ENCODE results near the gene EVX1.

EVX1 gene

DNA sequence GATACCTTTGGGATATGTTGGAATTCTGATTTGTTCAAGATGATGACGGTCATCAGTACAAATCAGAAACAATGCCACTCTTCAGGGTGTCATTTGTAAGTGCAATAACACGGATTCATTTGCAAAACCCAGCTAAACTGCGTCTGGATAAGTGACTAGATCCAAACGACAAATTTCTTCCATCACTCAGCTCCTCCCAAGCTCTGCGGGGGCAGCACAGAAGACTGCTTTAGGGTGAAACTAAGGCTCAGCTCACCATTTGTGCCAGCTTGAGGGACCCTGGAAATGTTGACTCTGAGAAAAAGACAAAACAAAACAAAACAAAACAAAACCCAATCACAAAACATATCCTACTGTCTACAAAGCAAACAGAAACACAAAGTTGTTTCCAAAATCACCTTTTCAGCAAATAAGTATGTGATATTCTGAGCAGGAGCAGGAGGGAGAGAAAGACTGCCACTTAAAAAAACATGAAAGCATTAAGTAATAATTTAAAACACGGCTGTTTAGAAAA lies 8.0 kb downstream of the EVX1 start:
- DNase-seq, result no peak

DNA sequence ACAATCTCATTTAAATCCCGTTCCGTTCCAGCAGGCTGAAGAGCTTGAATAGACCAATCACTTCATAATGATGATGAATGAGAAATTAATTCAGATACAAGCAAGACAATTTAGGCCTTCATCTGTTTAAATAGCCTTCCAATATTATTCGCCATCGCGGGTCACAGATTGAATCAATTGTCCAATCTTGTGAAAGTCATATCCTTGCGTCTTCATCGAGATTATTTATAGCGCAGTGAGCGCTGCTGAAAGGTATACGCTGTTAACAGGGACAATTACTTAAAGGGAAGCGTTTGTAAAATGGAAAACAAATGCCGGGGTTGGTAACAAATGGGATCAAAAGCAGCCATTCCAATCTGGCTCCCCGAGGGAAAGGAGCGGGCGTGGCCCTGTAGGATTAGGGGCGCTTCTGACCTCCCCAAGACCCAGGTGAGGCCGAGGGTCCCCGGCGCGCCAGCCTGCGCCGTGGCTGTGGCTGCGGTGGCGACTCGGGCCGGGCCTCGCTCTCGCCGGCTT lies 8.6 kb downstream of the EVX1 start:
- no peak for DNase-seq

DNA sequence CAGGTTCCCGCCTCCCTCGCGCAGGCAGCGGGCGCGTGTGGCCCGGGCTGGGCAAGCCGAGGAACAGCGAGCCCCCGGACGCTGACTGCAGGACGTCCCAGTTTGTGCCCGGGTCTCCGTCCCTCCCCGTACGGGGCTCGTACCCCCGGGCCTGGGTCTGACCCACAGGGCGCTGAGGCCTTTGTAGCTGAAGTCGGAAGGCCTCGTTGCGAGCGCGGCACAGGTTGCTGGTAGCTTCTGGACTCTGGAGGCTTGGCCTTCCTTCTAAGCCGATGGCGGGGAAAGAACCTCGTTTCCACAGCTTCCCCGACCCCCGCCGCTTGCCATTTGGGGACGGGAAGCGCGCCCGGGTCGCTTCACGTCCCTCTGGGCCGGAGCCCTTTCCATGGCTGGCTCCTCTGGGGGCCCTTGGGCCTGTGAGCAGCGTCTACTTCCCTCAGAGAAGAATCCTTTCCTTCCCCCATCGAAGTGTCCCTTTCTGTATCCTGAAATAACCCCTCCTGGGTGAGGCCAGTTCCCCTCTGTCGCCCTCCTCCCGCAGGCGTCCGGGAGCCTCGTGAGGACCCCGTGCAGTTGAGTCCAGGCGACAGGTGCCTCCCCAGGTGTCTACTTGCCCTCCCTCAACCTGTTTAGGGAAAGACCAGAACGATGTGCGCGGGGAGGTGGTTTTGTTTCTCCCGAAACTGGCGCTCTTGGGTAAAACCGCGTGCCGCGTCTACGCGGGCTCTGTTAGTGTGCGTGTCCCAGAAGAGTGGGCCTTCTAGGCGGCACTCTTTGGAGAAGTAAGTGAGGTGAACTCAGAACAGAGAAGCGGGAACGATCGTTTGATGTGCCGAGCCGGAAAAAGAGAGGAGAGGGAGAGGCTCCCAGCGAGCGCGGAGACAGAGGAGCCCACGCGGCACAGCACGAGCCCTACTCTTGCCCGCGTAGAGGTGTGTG lies 9.3 kb downstream of the EVX1 start:
- DNase-seq, result no peak

DNA sequence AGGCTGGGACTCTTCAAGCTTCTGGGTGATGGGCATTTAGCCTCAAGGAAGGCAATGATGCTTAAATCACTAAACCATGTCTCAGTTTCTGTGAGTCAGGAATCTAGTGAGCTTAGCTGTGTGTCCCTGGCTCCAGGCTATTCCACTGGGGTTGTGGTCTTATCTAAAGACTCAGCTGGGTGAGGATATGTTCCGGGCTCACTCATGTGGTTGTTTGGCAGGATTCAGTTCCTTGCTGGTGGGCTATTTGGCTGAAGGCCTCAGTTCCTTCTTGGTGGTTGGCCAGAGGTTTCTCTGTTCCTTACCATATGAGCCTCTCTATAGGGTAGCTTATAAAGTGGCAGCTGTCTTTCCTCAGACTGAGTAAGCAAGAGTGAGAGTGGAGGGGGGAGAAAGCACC lies 12.0 kb downstream of the EVX1 start:
- DNase-seq, result no peak

DNA sequence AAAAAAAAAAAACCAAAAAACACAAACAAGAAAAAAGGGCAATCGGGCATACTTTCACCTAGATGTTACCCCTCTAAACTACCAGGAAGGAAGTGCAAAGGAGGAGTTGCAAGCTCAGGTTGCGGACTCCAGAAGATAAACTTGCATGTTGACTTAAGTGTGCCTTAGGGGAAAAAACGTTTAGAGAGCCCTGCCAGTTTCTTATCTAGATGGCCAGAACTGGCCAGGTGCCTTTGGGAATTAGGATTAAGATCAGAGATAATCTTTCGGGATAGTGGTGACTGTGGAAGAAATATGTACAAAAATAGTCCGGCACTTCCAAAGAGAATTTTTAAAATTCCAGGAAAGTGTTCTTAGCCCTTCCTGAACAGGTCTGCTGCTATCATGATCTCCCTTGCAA lies 17.6 kb downstream of the EVX1 start:
- DNase-seq, result no peak

DNA sequence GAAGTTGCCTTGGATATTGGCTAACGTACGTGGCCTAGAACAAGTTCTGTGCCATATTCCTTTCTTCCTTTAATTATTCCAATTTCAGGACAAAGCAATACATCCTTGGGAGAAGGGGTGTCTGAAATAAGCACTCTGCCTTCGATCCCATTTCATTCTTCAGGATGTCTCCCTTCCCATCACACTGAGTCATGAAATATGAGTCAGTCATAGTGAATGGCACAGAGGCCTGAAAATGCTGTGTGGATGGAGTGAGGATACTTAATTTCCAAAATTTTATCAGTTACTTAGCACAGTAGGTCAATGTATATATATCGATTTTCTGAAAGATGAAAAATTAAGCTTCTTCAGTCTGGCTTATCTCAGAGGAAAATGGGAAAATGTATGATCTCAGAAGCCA lies 19.5 kb downstream of the EVX1 start:
- no peak for DNase-seq

DNA sequence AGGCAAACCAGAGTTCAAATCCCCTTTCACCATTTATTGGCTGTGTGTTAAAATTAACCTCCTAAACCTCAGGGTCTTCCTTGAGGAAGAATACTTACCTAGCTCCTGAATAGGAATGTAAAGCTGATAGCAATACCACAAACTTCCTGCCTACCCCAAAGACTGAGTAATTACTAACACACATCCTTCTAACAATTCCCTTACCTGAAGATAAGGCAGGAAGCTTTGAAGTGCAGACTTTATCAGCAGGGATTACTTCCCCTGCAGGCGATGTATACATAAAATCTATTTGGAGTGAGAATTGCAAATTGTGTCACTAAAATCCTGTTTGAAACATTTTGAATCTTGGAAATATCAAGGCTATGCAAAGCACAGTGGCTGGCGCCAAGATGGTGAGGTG lies 21.2 kb downstream of the EVX1 start:
- DNase-seq, result no peak

DNA sequence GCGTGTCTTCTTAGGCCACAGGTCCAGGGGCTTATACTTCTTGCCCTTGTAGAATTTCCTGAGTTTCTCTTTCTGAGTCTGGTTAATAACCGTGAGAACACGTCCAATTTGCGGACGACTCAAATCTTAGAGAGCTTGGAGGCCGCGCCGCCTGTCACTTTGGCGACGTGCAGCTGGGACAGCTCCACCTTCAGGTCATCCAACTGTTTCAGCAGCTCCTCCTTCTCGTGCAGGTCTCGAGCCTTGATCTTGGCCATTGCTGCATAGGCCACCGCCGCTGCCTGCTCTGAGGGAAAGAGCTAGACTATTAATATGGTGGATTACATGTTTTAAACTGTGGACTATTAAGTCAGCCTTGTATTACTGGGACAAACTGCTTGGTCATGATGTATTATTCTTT lies 26.9 kb downstream of the EVX1 start:
- DNase-seq, result no peak

DNA sequence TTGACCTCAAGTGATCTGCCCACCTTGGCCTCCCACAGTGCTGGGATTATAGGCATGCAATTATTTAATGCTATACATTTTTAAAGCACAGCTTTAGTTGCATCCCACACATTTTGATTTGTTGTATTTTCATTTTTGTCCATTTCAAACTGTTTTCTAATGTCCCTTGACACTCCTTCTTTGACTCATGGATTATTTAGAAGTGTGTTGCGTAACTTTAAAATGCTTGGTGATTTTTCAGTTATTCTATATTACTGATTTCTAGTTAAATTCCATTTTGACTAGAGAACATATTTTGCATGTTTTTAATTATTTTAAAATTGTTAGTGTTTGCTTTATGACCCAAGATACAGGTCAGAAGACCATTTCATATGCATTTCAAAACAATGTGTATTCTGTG lies 28.8 kb downstream of the EVX1 start:
- DNase-seq, result no peak

DNA sequence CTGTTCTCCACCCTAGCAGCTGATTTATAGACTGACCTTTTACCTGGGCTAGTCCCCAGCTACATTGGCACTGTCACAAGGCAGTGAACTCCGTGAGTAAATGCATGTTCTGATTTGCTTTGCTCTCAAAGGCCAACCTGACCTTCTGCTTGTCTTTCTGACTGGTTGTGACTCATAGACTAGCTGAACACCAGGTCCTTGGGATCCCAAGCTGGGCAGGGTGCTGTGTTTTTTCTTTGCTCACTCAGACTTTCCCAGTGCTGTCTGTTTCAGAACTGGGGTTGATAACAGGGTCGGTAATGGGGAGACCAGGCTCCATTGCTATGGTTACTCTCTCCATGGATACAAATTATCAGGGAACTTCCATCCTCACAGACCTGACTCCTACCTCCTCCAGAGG lies 35.0 kb downstream of the EVX1 start:
- no peak for DNase-seq

DNA sequence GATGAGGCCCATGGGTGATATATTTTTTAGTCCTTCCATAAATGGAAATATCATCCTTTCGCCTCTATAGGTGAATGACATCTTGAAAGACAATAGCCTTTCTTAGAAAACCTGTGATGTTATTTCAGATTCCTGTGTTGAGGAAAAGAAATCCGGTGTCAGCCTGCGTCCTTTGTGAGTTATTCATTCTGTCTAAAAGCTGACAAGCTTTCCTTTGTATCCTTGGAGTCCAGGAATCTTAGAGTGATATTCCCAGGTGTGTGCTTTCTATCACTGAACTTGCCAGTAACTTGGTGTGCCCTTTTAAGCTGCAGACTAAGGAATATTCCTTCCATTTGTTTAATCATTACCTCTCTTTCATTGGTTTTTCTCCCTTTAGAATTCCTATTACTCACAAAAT lies 41.0 kb downstream of the EVX1 start:
- no peak for DNase-seq

DNA sequence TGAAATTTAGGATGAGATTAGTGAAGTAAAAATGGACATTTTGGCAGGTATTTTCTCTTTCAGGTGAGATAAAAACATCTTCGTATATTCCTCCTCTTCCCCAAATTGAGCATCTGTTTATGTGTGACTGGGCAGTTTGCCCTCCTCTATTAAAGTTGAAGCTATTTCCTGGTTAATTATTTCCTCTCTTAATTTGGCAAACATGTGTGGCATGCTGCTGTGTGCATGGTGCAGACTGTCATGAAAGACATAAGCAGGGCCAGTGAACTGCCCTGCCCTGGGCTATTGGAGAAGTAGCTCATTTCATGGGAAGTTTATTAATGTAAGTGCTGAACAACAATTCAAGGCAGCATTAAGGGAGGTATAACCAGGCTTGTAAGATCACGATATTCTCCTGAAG lies 52.6 kb downstream of the EVX1 start:
- DNase-seq, result no peak

DNA sequence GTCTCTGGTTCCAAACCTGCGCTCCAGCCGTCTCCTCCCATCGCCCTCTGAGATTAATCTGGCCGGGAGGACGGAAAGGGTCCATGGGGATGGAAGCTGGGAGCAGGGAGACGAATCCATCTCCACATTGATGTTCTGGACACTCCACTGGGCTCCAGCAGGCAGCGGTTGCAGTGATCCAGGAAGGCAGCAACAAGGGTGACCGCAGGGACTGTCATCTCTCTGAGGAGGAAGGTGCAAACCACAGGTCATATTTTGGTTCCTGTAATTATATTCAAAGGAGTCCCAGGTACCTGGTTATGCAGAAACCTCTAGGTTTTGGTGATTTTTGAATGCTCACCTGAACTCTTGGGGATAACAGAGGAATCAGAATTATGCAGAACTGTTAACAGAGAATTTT lies 54.8 kb downstream of the EVX1 start:
- DNase-seq, result no peak
